MG63 (cell line): Measurements from ENCODE around the gene INSM1. TPM values are rescaled to one million over a fixed set of nuclear protein-coding genes. Genes with fewer than 3 reads are reported as not detected.
A peak's percentile ranks its signal among the peaks of the same experiment; 100 is the strongest.

Experiments
- DNase-seq: peaks from one replicate; pipeline ENCODE4 v3.0.0-alpha.2; 2020
- H3K27me3 ChIP-seq: fragments of 250-450 bp; sonication (Bioruptor Pico); 2 replicates; pipeline ENCODE4 v1.5.1; 2020; ENCODE audit warnings: mild to moderate bottlenecking, moderate library complexity
- H3K36me3 ChIP-seq: fragments of 250-450 bp; sonication (Bioruptor Pico); 2 replicates; pipeline ENCODE4 v1.5.1; 2020; ENCODE audit warnings: mild to moderate bottlenecking, moderate library complexity
- H3K4me3 ChIP-seq: fragments of 250-450 bp; sonication (Bioruptor Pico); 2 replicates; pipeline ENCODE4 v1.5.1; 2020; ENCODE audit warnings: mild to moderate bottlenecking, moderate library complexity
- H3K9me3 ChIP-seq: fragments of 250-450 bp; sonication (Bioruptor Pico); 2 replicates; pipeline ENCODE4 v1.5.1; 2020; ENCODE audit warnings: mild to moderate bottlenecking, moderate library complexity
- total RNA-seq: library from RNA; depleted of rRNA; stranded (reverse); fragments of >200 nt; shearing (Covaris generic); gene quantifications from 2 replicates; pipeline ENCODE4 v1.2.3, GENCODE V29; 2014; ENCODE audit warnings: low replicate concordance

INSM1 gene
- total RNA-seq, 1 experiment from 2014 or later: not detected

DNA sequence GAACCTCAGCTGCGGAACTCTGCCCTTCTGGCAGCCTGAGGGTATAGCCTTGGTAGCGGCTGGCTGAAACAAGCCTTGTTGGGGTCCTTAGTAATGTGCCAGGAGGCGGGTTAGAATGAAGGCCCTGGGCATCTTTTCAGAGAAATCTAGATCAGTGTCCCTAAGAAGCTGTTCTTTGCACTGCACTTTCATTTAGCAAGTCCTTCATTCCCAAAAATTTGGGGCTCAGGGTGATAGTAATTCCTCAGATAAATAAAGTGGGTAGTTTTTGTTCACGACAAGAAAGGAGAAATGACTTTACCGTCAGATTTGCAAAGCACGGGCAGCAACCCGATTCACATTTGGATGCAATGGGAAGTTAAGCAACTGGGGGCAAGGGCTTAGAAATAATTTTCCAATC lies 3.2 kb downstream of the INSM1 start:
- no peak for DNase-seq
- no peaks in the 10 kb centered on the region for H3K9me3 ChIP-seq
- no peaks in the 10 kb centered on the region for H3K36me3 ChIP-seq
- peaks cover 5% of the 10 kb centered on the region for H3K27me3 ChIP-seq
- no peak overlapping the region for H3K4me3 ChIP-seq

DNA sequence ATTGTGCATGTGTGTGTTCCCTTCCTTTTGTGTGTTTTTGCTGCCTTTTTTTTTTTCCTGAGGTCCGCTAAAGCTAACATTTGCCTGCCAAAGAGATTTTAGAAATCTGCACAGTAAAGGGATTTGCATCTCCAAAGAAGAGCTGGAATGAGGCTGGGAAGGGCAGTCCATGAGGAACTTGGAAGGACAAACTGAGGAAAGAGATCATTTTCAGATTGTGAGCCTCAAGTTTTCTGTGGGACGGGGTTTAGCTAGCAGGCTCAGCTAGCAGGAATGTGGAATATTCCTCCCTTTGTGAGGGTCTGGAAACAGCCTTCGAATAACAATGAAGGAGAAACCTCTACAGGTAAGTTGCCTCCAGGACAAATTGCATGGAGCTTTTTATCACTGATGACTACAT lies 3.8 kb downstream of the INSM1 start:
- peaks cover 5% of the 10 kb centered on the region for H3K27me3 ChIP-seq
- DNase-seq: no peak
- no peak overlapping the region for H3K4me3 ChIP-seq
- H3K36me3 ChIP-seq: no peaks in the 10 kb centered on the region
- no peaks in the 10 kb centered on the region for H3K9me3 ChIP-seq

DNA sequence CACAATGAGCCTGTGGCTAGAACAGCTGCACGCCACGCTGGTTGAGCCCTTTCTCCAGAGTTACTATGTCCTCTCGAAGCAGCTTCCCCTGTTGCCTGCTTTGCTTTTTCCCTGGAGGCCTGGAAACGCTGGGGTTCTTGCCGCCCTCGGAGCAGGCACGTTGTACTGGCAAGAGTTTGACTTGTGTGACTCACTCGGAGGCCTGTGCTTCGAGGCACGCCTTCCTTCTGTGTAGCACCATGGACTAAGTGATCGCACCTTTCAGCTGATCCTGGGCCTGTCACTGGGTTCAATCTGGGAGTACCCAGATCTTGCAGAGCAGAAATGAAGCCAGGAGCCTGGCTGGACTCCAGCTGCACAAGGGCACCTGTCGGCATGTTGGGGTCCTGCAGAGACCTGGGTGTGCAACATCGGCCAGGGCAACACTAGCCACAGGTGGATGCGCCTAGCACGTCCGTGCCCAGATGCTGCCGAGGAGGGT lies 5.2 kb downstream of the INSM1 start:
- Histone ChIP-seq H3K27me3 (peaks cover 5% of the 10 kb centered on the region), H3K4me3 (no peak overlapping the region), H3K9me3 (no peaks in the 10 kb centered on the region), H3K36me3 (no peaks in the 10 kb centered on the region)
- DNase-seq: peak; percentile 41

DNA sequence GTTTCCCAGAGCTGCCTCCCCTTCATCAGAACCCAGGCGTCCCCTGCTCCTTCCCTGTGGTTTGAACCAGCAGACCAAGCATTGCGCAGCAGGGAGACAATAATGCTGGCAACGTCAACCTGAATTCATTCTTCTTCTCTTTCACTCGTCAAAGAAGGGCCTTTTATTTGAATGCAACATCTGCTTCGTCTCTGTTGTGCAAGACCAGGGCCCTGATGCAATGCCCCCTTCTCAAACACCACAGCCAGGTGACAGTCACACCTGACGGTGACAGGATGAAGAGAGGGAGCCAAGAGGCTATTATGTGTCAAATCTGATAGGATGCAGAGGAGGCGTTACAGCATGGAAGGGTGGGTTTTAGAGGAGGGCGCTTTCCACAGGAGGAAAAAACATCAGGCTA lies 8.0 kb downstream of the INSM1 start:
- Histone ChIP-seq H3K27me3 (no peaks in the 10 kb centered on the region), H3K4me3 (no peak overlapping the region), H3K36me3 (no peaks in the 10 kb centered on the region), H3K9me3 (no peaks in the 10 kb centered on the region)
- DNase-seq: no peak

DNA sequence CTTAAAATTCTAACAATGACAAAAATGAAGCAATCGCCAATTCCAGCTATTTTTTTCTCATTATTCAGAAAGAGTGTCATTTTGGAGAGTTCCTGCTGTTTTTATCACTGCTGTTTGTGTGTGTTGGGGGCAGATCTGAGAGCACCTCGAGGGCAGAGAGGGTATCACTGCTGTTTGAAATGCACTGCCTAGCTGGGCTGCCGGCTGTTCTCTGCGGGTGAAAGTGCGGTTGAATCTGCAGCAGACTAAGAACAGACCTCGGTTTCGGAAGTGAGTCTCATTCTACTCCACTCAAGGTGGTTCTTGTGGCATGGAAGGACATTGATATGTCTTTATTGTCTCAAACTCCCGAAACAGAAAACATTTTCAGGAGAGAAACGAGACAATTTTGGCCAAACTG lies 18.3 kb downstream of the INSM1 start:
- Histone ChIP-seq H3K27me3 (no peaks in the 10 kb centered on the region), H3K4me3 (no peak overlapping the region)

DNA sequence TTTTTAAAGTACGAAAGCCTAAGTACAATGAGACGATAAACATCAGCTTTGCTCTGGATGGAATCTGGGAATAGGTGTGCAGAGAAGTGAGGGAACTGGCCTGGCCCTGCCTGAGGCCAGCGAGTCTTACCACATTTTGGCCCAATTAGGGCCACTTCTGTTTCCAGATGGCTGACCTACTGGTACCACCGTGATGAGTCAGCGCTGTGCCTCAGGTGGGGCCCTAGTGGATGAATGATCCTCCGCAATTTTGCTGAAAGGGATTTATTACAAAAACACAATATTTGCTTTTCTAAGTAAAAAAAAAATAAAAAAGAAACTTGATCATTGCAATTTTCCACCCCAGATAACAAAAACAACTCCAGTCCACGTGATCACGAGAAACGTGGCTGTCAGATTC lies 22.5 kb downstream of the INSM1 start:
- no peaks in the 10 kb centered on the region for H3K27me3 ChIP-seq
- H3K9me3 ChIP-seq: no peaks in the 10 kb centered on the region
- H3K4me3 ChIP-seq: no peak overlapping the region
- no peak for DNase-seq
- H3K36me3 ChIP-seq: no peaks in the 10 kb centered on the region

More for the DNA sequence above, 18.3 kb downstream of the INSM1 start:
- no peak for DNase-seq
- Histone ChIP-seq H3K36me3 (no peaks in the 10 kb centered on the region), H3K9me3 (no peaks in the 10 kb centered on the region)

DNA sequence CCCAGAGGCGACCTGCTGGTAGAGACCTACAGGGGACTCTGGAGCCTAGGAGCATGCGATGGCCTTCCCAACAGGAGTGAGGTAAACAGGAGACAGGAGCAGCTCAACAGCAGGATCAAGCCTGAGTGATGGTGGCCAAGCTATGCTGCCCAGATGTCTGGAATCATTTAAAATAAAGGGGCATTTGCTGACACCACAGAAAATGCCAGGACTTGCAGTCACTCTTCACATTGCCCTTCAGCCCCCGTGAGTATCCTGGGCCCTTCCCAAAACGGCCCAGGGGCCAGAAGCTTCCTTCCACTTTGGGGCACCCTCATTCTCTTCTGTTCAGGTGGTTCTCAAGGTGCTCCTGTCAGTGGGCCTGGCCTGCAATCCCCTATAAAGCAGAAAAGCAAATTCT lies 23.2 kb downstream of the INSM1 start:
- no peaks in the 10 kb centered on the region for H3K9me3 ChIP-seq
- DNase-seq: no peak
- no peaks in the 10 kb centered on the region for H3K27me3 ChIP-seq
- no peaks in the 10 kb centered on the region for H3K36me3 ChIP-seq
- no peak overlapping the region for H3K4me3 ChIP-seq

DNA sequence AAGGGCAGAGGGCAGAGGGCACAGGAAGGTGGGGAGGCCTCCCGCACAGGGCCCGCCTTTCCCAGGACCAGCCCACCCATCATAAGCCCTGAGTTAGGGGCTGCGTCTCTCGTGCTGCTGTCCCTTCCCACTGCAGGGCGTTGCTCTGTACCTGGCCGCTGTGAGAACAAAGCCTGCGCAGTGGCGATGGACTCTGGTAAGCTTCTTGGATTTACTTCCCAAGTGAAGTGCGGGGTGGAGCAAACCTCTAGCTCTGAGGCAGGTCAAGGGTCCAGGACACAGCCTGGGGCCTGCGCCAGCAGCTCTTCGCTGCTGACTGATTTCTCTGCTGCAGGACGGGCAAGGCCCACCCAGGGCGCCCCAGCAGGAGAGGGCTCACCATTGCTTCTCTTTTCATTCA lies 23.9 kb downstream of the INSM1 start:
- H3K4me3 ChIP-seq: no peak overlapping the region
- no peaks in the 10 kb centered on the region for H3K36me3 ChIP-seq
- DNase-seq: no peak
- H3K27me3 ChIP-seq: no peaks in the 10 kb centered on the region
- no peaks in the 10 kb centered on the region for H3K9me3 ChIP-seq

DNA sequence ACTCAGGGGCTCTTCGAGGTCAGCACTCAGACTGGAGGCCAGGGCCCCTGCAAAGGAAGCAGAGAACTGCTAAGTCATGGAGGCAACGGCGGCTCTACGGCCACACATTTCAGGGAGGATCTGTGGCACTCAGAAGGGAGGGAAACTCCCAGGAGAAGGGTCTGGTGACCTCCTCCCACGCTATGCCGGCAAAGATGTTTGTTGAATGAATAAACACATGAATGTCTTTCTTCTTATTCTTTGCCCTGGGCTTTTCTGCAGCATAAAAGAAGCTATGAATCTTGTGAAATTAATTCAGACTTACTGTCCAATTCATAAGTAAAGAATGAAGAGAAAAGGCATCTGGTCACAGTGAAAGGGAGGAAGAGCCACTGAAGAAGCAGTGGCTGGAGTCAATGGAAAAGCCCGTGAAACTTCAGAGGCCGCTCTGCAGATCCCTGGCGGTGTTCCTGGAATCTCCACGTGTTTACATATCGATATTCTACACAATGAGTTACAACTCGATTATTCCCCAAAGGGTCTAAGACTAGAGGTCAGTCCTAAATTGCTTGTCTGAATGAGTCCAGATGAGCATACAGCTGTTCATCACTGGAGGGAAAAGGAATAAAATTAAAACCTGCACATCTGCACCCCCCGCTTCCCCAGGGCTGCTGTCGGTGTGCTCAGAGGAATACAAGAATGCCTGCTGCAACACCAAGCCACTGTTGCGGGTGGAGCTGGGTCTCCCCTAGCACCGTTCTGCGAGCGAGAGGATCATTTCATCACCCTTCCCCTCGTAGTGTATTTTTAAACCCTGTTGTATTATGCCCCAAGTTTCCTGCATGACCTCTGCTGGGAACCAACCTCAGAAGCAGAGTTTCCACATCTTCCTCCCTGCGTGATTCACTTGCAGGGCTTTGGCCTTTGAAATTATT lies 25.6 kb downstream of the INSM1 start:
- Histone ChIP-seq H3K36me3 (no peaks in the 10 kb centered on the region), H3K9me3 (no peaks in the 10 kb centered on the region), H3K27me3 (no peaks in the 10 kb centered on the region), H3K4me3 (no peak overlapping the region)
- DNase-seq: no peak

DNA sequence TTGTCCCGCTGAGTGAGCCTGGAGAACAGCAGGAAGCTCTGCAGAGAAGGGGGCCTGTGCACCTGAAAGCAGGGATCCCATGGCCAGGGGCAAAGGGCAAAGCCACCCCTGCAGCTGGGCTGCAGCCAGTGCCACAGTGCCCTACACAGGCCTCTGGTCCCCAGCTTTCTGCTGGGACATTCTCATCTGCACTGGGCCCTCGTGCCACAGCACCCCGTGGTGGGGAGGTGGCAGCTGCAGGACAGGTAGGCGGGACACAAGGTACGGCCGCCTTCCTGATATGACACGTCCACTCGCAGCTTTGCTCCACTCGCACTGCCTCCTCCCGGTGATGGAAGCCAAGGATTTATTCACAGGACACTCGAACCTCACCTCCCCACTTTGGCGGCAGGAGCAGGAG lies 27.2 kb downstream of the INSM1 start:
- Histone ChIP-seq H3K27me3 (no peaks in the 10 kb centered on the region), H3K4me3 (no peak overlapping the region), H3K36me3 (no peaks in the 10 kb centered on the region), H3K9me3 (no peaks in the 10 kb centered on the region)
- DNase-seq: no peak

DNA sequence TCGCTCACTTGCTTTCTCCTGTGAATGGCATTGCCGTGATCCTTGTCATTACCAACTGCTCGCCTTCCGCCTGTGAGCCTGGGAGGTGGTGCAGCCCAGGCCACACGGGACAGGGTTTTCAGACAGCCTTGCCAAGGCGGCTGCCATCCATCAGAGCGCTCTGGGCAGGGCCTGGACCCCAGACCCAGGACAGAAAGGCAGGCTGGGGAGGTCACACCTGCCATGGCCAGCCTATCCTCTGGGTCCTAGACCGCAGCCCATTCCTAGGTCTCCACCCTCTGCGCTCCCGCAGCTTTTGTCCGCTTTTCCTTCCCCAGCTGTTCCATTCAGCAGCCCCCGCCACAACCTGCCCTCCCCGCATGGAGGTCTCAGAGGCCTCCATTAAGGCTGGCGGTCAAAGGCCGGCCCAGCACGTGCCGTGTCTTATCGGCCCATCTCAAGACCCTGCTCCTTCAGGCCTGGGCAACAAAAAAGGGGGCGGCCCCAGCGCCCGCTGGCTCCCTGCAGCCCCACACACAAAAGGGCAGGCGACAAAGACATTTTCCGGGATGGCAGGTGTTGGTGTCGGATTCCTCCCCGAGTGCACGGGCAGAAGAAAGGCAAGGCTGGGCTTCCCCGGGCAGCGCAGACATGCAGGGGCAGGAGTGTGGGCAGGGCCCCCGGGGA lies 28.1 kb downstream of the INSM1 start:
- no peak overlapping the region for H3K4me3 ChIP-seq
- no peaks in the 10 kb centered on the region for H3K27me3 ChIP-seq
- no peaks in the 10 kb centered on the region for H3K36me3 ChIP-seq
- no peaks in the 10 kb centered on the region for H3K9me3 ChIP-seq
- DNase-seq: no peak

DNA sequence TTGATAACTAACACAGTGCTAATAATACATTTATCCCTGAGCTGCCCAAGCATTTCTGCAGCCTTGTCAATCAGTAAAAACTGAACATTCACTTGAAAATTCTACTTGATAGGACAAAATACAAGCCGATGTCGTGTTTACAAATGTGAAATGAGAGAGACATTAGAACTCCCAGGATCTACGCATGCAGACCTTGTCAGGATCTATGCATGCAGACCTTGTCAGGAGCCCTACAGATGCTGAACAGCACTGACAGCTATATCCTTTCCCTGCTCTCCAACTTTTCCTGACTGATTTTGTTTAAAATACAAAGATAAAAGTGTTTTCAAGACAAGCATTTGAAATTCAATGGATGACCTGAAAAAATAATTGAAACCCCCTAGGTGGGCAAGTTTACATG lies 28.9 kb downstream of the INSM1 start:
- DNase-seq: no peak
- Histone ChIP-seq H3K36me3 (no peaks in the 10 kb centered on the region), H3K4me3 (no peak overlapping the region), H3K9me3 (no peaks in the 10 kb centered on the region), H3K27me3 (no peaks in the 10 kb centered on the region)

DNA sequence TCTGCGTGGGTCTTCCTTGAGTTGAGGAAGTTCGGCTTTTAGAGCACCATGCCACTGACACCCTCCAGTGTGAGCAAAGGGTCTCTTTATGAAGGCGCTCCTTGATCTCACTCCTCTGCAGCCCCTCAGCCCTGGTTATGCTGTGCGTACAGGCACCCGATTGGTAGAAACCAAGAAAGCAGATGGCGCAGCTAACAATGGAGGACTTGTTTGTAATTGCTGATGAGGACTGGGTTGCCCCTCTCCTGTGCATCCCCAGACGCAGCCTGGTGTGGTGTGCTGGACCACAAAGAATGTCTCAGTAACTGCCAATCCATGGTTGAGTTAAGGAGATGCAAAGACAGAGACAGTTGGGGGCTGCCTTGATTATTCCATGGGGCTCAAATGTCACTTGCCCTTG lies 30.2 kb downstream of the INSM1 start:
- no peak for DNase-seq
- Histone ChIP-seq H3K4me3 (no peak overlapping the region), H3K9me3 (no peaks in the 10 kb centered on the region), H3K27me3 (no peaks in the 10 kb centered on the region), H3K36me3 (no peaks in the 10 kb centered on the region)

DNA sequence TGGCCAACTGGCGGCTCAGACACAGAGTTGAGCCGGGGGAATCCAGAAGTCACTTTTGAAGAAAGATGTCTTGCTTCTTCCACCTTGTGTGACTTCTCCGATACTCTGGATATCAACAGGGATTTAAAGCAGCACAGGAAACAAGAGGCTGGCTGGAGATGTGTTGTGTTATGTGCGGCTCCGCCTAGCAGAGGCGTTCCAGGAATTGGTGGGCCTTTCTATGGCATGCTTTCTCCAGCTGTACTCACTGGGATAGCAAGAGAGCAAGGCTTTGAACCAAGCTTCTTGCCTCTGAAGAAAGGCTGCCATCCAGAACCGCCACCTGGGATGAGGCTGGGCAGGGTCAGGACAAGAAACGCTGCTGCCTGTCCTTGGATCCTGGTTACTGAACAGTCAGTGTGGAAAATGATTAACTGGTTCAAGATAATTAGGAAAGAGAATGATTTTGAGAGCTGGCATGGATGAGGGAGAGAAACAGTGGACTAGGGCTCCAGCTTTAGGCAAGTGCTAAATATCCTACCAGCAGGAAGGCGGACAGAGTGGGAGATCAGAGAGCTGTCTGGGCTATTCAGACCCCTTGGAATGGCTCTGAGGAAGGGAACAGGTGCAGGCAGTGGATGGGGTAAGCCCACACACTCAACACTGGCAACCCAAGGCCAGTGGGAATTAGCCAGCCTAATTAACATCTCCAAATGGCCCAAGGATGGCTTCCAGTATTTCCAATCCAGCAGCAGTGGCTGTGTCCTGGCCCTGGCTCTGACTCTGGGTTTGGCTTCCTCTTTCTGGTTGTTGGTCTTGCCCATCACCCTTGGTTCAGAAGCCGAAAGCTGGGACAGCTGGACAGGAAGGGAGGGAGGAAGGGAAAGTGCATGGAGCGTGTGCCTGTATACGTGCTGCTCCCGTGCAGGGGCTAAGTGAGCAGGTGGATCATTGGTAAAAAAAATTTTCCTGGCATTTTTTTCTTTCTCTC lies 31.9 kb downstream of the INSM1 start:
- Histone ChIP-seq H3K27me3 (no peaks in the 10 kb centered on the region), H3K36me3 (no peaks in the 10 kb centered on the region), H3K9me3 (no peaks in the 10 kb centered on the region), H3K4me3 (no peak overlapping the region)
- no peak for DNase-seq

DNA sequence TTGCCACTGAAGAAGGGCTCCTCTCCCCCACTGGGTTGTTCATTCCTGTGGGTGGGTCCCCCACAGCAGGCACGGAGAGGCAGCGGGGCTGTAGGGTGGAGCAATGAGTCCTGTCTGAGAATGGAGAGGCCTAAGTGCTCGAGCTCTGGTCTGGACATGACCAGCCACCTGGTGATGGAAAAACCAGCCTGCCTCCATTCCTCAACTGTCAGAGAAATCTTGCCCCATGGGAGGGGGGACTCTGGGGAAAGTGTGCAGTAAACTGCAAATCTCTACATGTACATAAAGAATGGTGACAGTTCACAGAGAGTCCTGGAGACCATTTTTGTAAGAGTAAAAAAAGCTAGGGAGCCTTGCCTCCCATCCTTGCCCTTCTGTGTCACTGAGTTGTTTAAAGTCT lies 34.1 kb downstream of the INSM1 start:
- no peaks in the 10 kb centered on the region for H3K36me3 ChIP-seq
- DNase-seq: no peak

DNA sequence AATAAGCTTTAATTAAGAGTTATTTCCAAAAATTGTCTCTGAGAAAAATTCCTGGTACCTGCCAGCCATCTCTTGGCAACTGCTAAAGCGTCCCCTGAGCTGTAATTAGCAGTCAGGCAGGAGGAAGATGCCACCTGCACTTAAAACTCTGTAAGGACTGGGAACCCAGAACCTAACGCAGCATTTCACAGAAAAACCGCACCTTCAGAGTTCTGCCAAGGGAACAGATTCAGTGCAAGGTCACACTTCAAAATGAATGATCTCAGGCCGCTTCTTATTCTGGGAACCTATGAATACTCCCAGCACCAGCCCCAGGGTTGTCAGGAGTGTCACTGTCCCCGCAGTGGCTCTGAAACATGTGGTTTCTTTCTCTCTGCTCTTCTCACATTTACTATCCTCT lies 36.7 kb downstream of the INSM1 start:
- no peaks in the 10 kb centered on the region for H3K27me3 ChIP-seq
- H3K4me3 ChIP-seq: no peak overlapping the region
- no peaks in the 10 kb centered on the region for H3K9me3 ChIP-seq
- no peak for DNase-seq
- no peaks in the 10 kb centered on the region for H3K36me3 ChIP-seq

More for the DNA sequence above, 34.1 kb downstream of the INSM1 start:
- Histone ChIP-seq H3K27me3 (no peaks in the 10 kb centered on the region), H3K9me3 (no peaks in the 10 kb centered on the region), H3K4me3 (no peak overlapping the region)

DNA sequence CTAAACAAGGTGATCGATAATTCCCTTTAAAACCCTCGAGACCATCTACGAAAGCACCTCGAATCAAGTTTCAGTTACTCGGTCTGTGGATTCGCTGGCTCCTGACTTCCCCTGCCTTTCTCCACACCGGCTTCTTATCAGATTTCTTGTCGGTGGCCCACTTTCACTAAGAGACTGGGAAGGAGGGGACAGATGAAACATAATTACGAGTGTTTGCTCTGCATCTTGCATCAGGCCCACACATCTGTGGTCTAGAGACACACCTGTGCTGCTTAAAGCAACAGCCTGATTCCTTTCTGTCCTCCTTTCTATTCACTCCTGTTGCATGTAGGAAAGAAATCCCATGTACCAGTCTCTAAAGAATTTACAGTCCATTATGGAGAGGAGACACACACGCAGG lies 37.7 kb downstream of the INSM1 start:
- no peaks in the 10 kb centered on the region for H3K9me3 ChIP-seq
- no peaks in the 10 kb centered on the region for H3K27me3 ChIP-seq
- H3K4me3 ChIP-seq: no peak overlapping the region
- H3K36me3 ChIP-seq: no peaks in the 10 kb centered on the region
- DNase-seq: no peak
